ACC112 (cell line): ENCODE measurements around the gene ZDHHC16.
"Not testable (repeated sequence)": the region's sequence is repeated elsewhere in the genome, so short reads cannot be mapped to it uniquely, and the experiment has no call there.

Experiments
- H2AFZ ChIP-seq: fragments of 200-600 bp; sonication (generic); one replicate; pipeline ENCODE4 v1.6.0; 2017; ENCODE audit warnings: antibody characterized with exemption, low read length; ENCODE audit not compliant: unreplicated experiment
- H3K27ac ChIP-seq: fragments of 200-600 bp; sonication (generic); 2 replicates; pipeline ENCODE4 v1.5.1; 2014; ENCODE audit warnings: low read depth, mild to moderate bottlenecking, antibody characterized with exemption, low read length, moderate library complexity
- H3K27me3 ChIP-seq: fragments of 200-600 bp; sonication (generic); 2 replicates; pipeline ENCODE4 v1.6.1; 2014; ENCODE audit warnings: mild to moderate bottlenecking, antibody characterized with exemption, low read length, moderate library complexity, mixed read lengths; ENCODE audit not compliant: insufficient read depth
- H3K36me3 ChIP-seq: fragments of 200-600 bp; sonication (generic); 2 replicates; pipeline ENCODE4 v1.6.1; 2016; ENCODE audit warnings: mild to moderate bottlenecking, antibody characterized with exemption, low read length, moderate library complexity, mixed read lengths; ENCODE audit not compliant: insufficient read depth
- H3K4me1 ChIP-seq: fragments of 200-600 bp; sonication (generic); one replicate; pipeline ENCODE4 v1.6.1; 2016; ENCODE audit warnings: low read length, mixed read lengths; ENCODE audit not compliant: insufficient read depth, unreplicated experiment, control insufficient read depth
- H3K4me3 ChIP-seq: fragments of 200-600 bp; sonication (generic); 2 replicates; pipeline ENCODE4 v1.5.1; 2014; ENCODE audit warnings: mild to moderate bottlenecking, low read depth, low read length
- H3K79me2 ChIP-seq: fragments of 200-600 bp; sonication (generic); one replicate; pipeline ENCODE4 v1.6.0; 2016; ENCODE audit warnings: low read length; ENCODE audit not compliant: control insufficient read depth, unreplicated experiment, insufficient read depth

ZDHHC16 gene

DNA sequence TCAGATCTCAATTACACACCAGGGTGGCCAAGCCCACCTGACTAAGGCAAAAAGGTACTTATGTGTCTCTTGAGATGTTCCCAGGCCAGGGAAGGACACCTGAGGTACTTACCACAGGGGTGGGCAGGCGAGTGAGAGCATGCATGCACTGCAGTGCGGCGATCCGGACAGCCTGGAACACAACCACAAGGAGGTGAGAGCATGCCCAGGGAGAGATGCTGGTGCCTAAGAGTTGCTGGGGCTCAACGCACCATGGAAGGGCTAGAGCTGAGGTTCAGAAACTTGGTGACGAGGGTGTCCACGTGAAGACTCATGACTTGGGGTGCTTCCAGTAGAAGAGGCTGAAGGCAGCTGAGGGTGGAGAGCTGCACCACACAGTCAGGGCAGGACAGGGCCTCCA lies 13.1 kb downstream of the ZDHHC16 start:
- Histone ChIP-seq H3K27me3 (no peaks in the 10 kb centered on the region), H3K36me3 (peaks cover 41% of the 10 kb centered on the region; the same call in 1 of the 2 replicates), H2AFZ (no peak overlapping the region), H3K27ac (no peak overlapping the region), H3K4me3 (no peak overlapping the region), H3K79me2 (no peaks in the 10 kb centered on the region), H3K4me1 (peaks cover 15% of the 10 kb centered on the region)

DNA sequence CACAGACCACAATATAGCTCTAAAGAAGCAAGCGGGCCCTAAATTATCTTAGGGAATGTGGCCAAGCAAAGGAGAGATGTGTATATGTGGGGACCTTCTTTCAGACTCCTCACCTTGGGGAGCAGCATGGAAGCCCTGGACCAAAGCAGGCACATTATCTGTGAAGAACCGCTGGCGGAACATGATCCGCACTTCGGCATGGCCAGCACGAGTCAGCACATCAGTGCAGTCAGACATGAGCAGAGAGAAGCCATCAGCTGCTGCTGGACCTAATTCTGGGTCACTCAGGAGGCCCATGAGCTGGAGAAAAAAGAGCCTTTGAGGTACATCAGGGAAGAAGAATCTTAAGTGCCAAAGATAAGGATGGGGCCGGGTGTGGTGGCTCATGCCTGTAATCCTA lies 14.0 kb downstream of the ZDHHC16 start:
- H3K4me3 ChIP-seq = no peak overlapping the region
- no peak overlapping the region for H2AFZ ChIP-seq
- peaks cover 41% of the 10 kb centered on the region; the same call in 1 of the 2 replicates for H3K36me3 ChIP-seq
- H3K27ac ChIP-seq = no peak overlapping the region
- no peaks in the 10 kb centered on the region for H3K79me2 ChIP-seq
- H3K4me1 ChIP-seq = peaks cover 13% of the 10 kb centered on the region
- H3K27me3 ChIP-seq = no peaks in the 10 kb centered on the region

DNA sequence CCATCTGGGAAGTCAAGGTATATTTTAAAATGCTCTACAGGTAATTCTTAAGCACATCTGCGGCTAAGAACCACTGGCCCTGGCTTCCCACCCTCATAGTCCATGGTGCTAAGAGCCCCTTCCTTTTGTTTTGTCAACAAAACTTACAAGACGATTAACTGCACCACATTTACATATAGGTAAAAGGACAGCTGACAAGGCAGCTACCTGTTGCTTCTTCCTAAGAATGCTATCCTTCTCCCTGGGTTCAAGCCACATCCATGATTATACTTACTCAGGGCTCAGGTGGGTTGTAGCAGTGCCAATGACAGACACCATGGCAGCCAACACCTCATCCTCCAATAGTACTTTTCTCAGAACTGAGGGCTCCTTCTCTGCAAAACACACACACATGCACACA lies 16.3 kb downstream of the ZDHHC16 start:
- no peaks in the 10 kb centered on the region for H3K79me2 ChIP-seq
- no peak overlapping the region for H3K4me3 ChIP-seq
- H3K36me3 ChIP-seq = peaks cover 41% of the 10 kb centered on the region
- no peak overlapping the region for H2AFZ ChIP-seq
- no peak overlapping the region for H3K27ac ChIP-seq
- H3K27me3 ChIP-seq = no peaks in the 10 kb centered on the region
- peaks cover 13% of the 10 kb centered on the region for H3K4me1 ChIP-seq

DNA sequence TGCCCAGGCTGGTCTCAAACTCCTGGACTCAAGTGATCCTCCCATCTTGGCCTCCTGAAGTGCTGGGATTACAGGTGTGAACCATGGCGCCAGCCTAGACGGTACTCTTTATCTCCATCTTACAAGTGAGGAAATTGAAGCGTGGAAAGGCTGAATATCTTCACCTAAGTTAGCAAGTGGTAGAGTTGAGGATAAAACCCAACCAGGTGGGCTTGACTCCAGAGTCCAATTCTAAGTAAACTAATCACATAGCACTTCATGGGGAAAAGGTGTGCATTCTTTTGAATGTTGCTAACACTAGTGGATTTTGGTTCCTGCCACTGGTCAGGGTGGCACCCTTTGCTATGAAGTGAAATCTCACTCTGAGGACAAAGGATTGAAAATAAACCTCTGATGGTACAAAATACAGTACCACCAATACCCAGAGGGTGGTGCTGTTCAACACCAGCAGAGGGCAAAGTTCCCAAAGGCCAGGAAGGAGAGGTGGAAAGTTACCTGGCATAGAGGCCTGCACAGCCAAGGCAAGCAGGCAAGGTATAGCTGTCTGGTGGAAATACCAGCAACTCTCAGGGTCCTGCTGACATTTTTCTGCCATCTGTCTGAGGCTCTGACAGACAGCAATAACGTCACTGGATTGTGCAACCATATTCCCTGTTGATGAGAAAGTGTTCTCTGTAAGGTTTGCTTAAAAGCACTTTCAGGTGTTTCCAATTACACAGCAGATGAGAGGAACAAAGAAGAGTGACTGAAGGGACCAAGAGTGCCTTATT lies 17.6 kb downstream of the ZDHHC16 start:
- Histone ChIP-seq H3K4me1 (peaks cover 13% of the 10 kb centered on the region), H3K27me3 (no peaks in the 10 kb centered on the region), H3K27ac (peak overlapping the region; percentile 47), H3K4me3 (no peak overlapping the region), H3K36me3 (peaks cover 41% of the 10 kb centered on the region), H3K79me2 (no peaks in the 10 kb centered on the region), H2AFZ (no peak overlapping the region)

DNA sequence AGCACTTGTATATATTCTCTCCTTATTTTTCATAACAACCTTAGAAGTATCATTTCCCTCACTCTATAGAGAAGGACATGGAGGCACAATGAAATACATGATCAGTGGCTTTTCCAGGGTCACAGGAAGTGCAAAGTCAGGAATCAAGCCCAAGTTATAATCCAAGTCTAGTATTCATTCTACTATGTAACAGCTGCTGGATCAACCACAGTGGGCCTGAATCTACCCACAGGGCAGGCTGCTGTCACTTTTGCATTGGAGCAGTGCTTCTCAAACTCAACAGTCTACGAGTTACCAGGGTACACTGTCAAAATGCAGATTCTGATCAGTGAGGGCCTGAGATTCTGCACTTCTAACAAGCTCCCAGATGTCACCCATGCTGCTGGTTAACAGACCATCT lies 18.3 kb downstream of the ZDHHC16 start:
- Histone ChIP-seq H3K79me2 (no peaks in the 10 kb centered on the region), H2AFZ (no peak overlapping the region), H3K27ac (peak overlapping the region; percentile 47), H3K4me3 (no peak overlapping the region), H3K27me3 (no peaks in the 10 kb centered on the region), H3K36me3 (peaks cover 40% of the 10 kb centered on the region), H3K4me1 (peaks cover 13% of the 10 kb centered on the region)

DNA sequence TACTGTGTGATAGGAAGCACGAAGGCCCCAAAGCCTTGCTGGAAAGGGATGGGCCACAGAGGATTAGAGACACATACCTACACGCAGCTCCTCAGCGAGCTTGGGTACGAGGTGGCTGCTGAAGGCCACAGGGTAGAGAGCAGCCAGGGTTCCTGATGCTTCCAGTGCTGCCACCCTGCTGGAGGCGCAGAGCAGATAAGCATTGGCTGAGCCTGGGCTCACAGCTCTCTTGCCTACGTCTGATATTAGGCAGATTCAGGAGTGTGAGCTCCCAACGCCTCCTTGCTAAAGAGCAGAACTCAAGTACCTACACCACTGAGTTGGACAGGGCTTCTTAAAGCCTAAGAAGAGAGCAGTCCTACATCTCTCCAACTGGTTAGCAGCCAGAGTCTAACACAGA lies 20.0 kb downstream of the ZDHHC16 start:
- no peak overlapping the region for H3K27ac ChIP-seq
- no peak overlapping the region for H3K4me3 ChIP-seq
- peaks cover 42% of the 10 kb centered on the region for H3K36me3 ChIP-seq
- no peak overlapping the region for H2AFZ ChIP-seq
- H3K27me3 ChIP-seq = no peaks in the 10 kb centered on the region
- H3K79me2 ChIP-seq = no peaks in the 10 kb centered on the region
- peaks cover 13% of the 10 kb centered on the region for H3K4me1 ChIP-seq

DNA sequence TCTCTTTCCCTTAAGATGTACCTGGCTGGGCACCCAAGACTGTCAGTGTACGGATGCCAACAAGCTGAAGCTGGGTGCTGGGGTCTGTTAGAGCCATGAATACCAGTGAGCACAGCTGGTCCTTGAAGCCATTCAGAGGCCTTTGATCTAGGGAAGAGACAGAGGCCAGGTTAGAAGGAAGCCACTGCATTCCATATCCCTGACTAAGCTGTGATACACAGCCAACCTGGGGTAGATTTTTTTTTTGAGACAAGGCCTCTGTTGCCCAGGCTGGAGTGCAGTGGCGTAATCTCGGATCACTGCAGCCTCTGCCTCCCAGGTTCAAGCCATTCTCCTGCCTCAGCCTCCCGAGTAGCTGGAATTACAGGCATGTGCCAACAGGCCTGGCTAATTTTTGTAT lies 20.8 kb downstream of the ZDHHC16 start:
- H3K27ac ChIP-seq = no peak overlapping the region
- H3K27me3 ChIP-seq = no peaks in the 10 kb centered on the region
- H3K36me3 ChIP-seq = peaks cover 44% of the 10 kb centered on the region
- no peak overlapping the region for H3K4me3 ChIP-seq
- H3K4me1 ChIP-seq = peaks cover 13% of the 10 kb centered on the region
- no peak overlapping the region for H2AFZ ChIP-seq
- no peaks in the 10 kb centered on the region for H3K79me2 ChIP-seq

DNA sequence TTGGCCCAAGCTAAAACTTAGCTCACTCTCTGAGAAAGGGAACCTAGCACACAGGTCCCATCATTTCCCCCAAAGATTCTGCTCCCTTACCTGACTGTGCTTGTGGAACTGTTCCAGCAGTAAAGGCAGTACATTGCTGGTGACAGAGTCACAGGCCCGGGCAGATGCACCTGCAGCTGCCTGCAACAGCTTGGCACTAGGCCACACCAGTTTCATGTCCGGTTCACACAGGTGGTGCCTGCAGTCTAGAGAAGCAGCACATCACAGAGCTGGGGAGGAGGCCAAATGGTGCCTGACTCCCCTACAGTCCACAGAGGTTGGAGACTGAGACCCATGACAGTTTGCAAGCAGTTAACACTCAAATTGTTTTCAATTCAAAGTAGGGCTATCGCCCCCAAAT lies 22.2 kb downstream of the ZDHHC16 start:
- peaks cover 31% of the 10 kb centered on the region for H3K36me3 ChIP-seq
- no peak overlapping the region for H3K27ac ChIP-seq
- no peaks in the 10 kb centered on the region for H3K79me2 ChIP-seq
- H3K4me3 ChIP-seq = no peak overlapping the region
- H2AFZ ChIP-seq = no peak overlapping the region
- no peaks in the 10 kb centered on the region for H3K27me3 ChIP-seq
- H3K4me1 ChIP-seq = peaks cover 13% of the 10 kb centered on the region

DNA sequence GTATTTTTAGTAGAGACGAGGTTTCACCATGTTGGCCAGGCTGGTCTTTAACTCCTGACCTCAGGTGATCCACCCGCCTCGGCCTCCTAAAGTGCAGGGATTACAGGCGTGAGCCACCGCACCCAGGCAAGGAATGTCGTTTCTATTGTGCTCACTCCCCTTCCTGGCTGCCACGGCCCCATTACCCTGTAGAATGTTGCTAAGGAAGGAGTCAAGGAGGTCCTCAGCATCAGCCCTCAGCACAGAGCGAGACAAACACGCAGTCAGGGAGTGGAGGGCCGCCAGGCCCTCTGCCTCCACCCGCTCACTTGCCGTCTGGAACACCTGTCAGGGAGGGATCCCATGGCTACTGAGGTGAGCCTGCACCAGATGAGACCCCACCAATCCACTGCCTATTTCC lies 22.8 kb downstream of the ZDHHC16 start:
- not testable (repeated sequence) for H3K27ac ChIP-seq, H3K4me3 ChIP-seq, H3K79me2 ChIP-seq, H3K27me3 ChIP-seq, H2AFZ ChIP-seq
- peaks cover 11% of the 10 kb centered on the region for H3K4me1 ChIP-seq
- H3K36me3 ChIP-seq = peaks cover 31% of the 10 kb centered on the region

DNA sequence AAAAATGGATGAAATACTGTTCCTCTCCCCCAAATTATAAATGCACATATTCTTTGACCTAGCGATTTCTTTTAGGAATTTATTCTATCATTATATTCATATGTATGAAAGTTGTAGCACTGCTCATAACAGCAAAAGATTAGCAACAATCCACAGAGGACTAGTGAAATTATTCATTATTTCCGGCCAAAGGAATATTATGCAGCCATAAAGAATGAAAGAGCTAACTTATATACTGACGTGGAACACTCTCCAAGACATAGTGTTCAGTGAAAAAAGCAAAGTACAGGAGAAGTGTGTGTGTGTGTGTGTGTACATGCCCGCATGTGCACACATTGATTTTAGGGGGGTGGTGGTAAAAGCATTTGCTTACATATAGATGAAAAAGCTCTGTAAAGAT lies 28.9 kb downstream of the ZDHHC16 start:
- no peak overlapping the region for H3K27ac ChIP-seq
- H2AFZ ChIP-seq = no peak overlapping the region
- H3K79me2 ChIP-seq = no peaks in the 10 kb centered on the region
- H3K4me1 ChIP-seq = peaks cover 16% of the 10 kb centered on the region
- peaks cover 33% of the 10 kb centered on the region for H3K36me3 ChIP-seq
- H3K27me3 ChIP-seq = no peaks in the 10 kb centered on the region
- no peak overlapping the region for H3K4me3 ChIP-seq

DNA sequence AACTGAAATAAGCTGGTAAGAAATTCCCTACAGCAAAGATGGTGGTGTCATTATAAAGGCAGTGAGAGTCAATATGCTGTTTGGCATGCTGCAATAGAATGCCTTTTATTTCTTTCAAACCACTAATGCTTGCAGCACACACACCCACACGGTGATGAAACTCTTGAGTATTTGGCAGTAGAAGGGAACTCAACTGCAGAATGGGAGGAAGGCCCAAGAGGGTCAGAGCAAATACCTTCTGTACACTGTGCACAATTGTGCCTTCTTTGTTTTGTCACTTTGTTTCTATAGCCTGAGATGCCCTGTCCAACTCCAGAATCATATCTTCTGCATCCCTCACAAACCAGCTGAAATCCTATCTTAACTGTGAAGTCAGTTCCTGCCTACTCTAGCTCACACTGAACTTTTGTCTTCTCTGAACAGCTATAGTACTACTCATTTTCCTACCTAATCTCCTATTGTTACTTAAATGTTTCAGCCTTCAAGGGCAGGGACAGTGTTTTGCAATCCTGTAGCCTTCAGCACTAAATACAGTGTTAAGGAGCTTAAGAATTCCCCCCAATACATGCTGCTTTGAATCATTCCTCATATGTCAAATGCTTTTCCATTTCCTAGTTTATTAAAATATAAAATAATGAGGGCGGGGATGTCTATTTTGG lies 30.1 kb downstream of the ZDHHC16 start:
- Histone ChIP-seq H3K79me2 (no peaks in the 10 kb centered on the region), H3K4me1 (peaks cover 18% of the 10 kb centered on the region), H3K27me3 (no peaks in the 10 kb centered on the region), H2AFZ (no peak overlapping the region), H3K36me3 (peaks cover 35% of the 10 kb centered on the region), H3K4me3 (no peak overlapping the region), H3K27ac (peak overlapping the region; percentile 39)
